ENCODE data around the gene SDC1. TPM values are rescaled to one million over a fixed set of nuclear protein-coding genes. Genes with fewer than 3 reads are reported as not detected.

SDC1 gene, protein sequence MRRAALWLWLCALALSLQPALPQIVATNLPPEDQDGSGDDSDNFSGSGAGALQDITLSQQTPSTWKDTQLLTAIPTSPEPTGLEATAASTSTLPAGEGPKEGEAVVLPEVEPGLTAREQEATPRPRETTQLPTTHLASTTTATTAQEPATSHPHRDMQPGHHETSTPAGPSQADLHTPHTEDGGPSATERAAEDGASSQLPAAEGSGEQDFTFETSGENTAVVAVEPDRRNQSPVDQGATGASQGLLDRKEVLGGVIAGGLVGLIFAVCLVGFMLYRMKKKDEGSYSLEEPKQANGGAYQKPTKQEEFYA
- 22.3 and 25.1 TPM in 2 replicates for total RNA-seq (2021)
- long read RNA-seq, transcript SDC1-202 (6 exons, 3,291 nt) = minor isoform, 18 of 148 reads
- long read RNA-seq, transcript SDC1-201 (5 exons, 3,147 nt) = major isoform, 100 of 148 reads
- long read RNA-seq, partial matches to known transcripts = 15 of 148 reads
- long read RNA-seq, other reads (novel, unspliced or antisense) = 15 of 148 reads

DNA sequence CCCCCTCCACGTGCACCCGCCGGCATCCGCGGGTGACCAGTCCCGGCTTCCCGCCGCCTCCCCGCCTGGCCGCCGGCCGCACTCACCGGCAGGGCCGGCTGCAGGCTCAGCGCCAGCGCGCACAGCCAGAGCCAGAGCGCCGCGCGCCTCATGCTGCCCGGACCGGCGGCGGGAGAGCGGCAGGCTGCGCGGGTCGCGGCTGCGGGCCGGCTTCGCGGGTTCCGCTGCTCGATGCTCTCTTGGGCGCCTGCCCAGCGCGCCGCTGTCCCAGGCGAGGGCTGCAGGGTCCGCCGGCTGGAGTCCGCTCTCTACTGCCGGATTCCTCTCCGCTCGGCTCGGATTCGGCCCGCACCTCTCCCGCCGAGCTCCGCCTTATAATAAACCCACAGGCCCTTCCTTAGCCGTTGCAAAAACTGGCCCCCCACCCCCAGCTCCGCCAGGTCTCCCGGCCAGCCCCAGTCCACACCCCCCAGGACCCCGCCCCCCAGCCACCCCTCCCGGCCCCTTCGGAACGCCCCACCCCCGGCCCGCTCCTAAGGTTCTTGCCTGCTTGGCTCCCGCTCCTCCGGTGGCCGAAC lies at the start of gene SDC1:
TSS of gene SDC1 (minus strand) at position 415 of the 578 bp plus-strand sequence. CDS start at position 152, 263 bp downstream.
- H3K23me2 ChIP-seq (ENCODE audit: insufficient read length, low read depth, low read length, poor library complexity, severe bottlenecking) = peaks cover 10% of the 10 kb centered on the region
- no peak within 1 kb of the TSS for H2BK20ac ChIP-seq (ENCODE audit: low read depth, low read length, poor library complexity, severe bottlenecking)
- no CpG with 5 or more reads among the region's 65 CpGs for WGBS (ENCODE audit: extremely low coverage, insufficient read length, low lambda C conversion rate)
- no peak within 1 kb of the TSS for H4K8ac ChIP-seq (replicated peaks; ENCODE audit: insufficient read length, low read depth, low read length)
- H4K5ac ChIP-seq (ENCODE audit: insufficient read length, low read depth, low read length) = no peak within 1 kb of the TSS
- H3K79me2 ChIP-seq (ENCODE audit: insufficient read depth, low read length) = peaks cover 7% of the 10 kb centered on the region; the same call in 1 of the 2 replicates
- H3T11ph ChIP-seq (ENCODE audit: low read length) = no peak within 1 kb of the TSS
- no peaks in the 10 kb centered on the region for H4K20me1 ChIP-seq (ENCODE audit: control insufficient read depth, insufficient read depth, insufficient read length)
- no peak within 1 kb of the TSS for H3K4ac ChIP-seq (ENCODE audit: low read depth, low read length)
- H2BK12ac ChIP-seq (ENCODE audit: insufficient read length, low read depth, low read length) = no peak within 1 kb of the TSS
- TF ChIP-seq, protein P1, sequence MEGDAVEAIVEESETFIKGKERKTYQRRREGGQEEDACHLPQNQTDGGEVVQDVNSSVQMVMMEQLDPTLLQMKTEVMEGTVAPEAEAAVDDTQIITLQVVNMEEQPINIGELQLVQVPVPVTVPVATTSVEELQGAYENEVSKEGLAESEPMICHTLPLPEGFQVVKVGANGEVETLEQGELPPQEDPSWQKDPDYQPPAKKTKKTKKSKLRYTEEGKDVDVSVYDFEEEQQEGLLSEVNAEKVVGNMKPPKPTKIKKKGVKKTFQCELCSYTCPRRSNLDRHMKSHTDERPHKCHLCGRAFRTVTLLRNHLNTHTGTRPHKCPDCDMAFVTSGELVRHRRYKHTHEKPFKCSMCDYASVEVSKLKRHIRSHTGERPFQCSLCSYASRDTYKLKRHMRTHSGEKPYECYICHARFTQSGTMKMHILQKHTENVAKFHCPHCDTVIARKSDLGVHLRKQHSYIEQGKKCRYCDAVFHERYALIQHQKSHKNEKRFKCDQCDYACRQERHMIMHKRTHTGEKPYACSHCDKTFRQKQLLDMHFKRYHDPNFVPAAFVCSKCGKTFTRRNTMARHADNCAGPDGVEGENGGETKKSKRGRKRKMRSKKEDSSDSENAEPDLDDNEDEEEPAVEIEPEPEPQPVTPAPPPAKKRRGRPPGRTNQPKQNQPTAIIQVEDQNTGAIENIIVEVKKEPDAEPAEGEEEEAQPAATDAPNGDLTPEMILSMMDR (conservative IDR thresholded peaks at IDR 0.05) = no peak
- no peak within 1 kb of the TSS for H2AK5ac ChIP-seq (ENCODE audit: insufficient read length, low read length)
- H3K4me1 ChIP-seq (ENCODE audit: insufficient read depth, low read length) = peaks cover 9% of the 10 kb centered on the region; the same call in 1 of the 2 replicates
- H3K9ac ChIP-seq (ENCODE audit: extremely low read depth, insufficient read length, low read length) = peak within 1 kb of the TSS; percentile 35
- no peak within 1 kb of the TSS for H2AFZ ChIP-seq (ENCODE audit: low read length)
- peak; percentile 76 for DNase-seq
- H3K18ac ChIP-seq (ENCODE audit: insufficient read length, low read depth, low read length) = peak within 1 kb of the TSS; percentile 55
- no peaks in the 10 kb centered on the region for H3K27me3 ChIP-seq (ENCODE audit: insufficient read depth, low read length)
- no peaks in the 10 kb centered on the region for H3K79me1 ChIP-seq (ENCODE audit: insufficient read depth, low read depth, low read length, poor library complexity, severe bottlenecking)
- Mint-ChIP-seq H3K9me3 (no peaks in the 10 kb centered on the region; a peak in 2 of 5 replicates), H3K27me3 (ENCODE audit: low read depth) (peaks cover 33% of the 10 kb centered on the region), H3K36me3 (ENCODE audit: insufficient read depth in 1 of 3, low read depth in 3 of 3) (peaks cover 5 to 11% (median 8%) of the 10 kb centered on the region in 3 experiments; a peak in 5 of 7 replicates), H3K4me3 (peak within 1 kb of the TSS; percentile 67 to 81), H3K4me1 (peaks cover 28 to 31% of the 10 kb centered on the region in 2 experiments), H3K27ac (peak within 1 kb of the TSS in 2 of 3 experiments; percentile 35 to 62; a peak in 2 of 7 replicates)
- H3K4me2 ChIP-seq (ENCODE audit: insufficient read depth, insufficient read length, low read length) = peak within 1 kb of the TSS; percentile 71
- no peak within 1 kb of the TSS for H2BK5ac ChIP-seq (ENCODE audit: insufficient read length, low read length)
- H3K14ac ChIP-seq (ENCODE audit: insufficient read depth, low read length) = peak within 1 kb of the TSS; percentile 50
- H3K23ac ChIP-seq (ENCODE audit: insufficient read length, low read depth, low read length) = no peak within 1 kb of the TSS
- H4K91ac ChIP-seq (ENCODE audit: insufficient read length, low read depth, low read length) = no peak within 1 kb of the TSS
- H3K27ac ChIP-seq (ENCODE audit: insufficient read length, low read depth, low read length) = no peak within 1 kb of the TSS
- no peak within 1 kb of the TSS for H2BK15ac ChIP-seq (ENCODE audit: low read depth, low read length)
- no peak within 1 kb of the TSS for H3K56ac ChIP-seq (ENCODE audit: insufficient read length, low read depth, low read length)
- H2BK120ac ChIP-seq (ENCODE audit: low read depth, low read length, poor library complexity, severe bottlenecking) = no peak within 1 kb of the TSS
- no peaks in the 10 kb centered on the region for H3K9me3 ChIP-seq (ENCODE audit: control insufficient read depth, low read depth, low read length)
